WTC11 (cell line): ENCODE data around the gene HOXB5. TPM values are rescaled to one million over a fixed set of nuclear protein-coding genes. Genes with fewer than 3 reads are reported as not detected.

Experiments
- ATAC-seq: fragments of 200-7000 bp; cut with Tn5 transposase; 2 replicates; pipeline ENCODE4 v1.10.0; 2021; ENCODE audit warnings: mild to moderate bottlenecking, moderate library complexity
- CTCF ChIA-PET: fragments of 300-600 bp; sonication (Branson Sonifier 250); formaldehyde crosslinking; loops from one replicate; lab custom pipeline; 2021; ENCODE audit warnings: antibody characterized with exemption; lab: Charles Lee
- POLR2A ChIA-PET: fragments of 350-600 bp; sonication (Branson Sonifier 250); formaldehyde crosslinking; loops from one replicate; lab custom pipeline; 2021; ENCODE audit warnings: antibody characterized with exemption; lab: Charles Lee
- DNase-seq: peaks from one replicate; pipeline ENCODE4 v3.0.0; 2021; ENCODE audit warnings: low spot score
- H3K27ac Mint-ChIP-seq: 2 replicates; pipeline ENCODE4 v1.8.0; 2021; ENCODE audit warnings: mixed read lengths
- H3K27me3 Mint-ChIP-seq: 2 replicates; pipeline ENCODE4 v1.8.0; 2021; ENCODE audit warnings: low read depth, mild to moderate bottlenecking, moderate library complexity, mixed read lengths
- H3K36me3 Mint-ChIP-seq: 2 replicates; pipeline ENCODE4 v1.8.0; 2021; ENCODE audit warnings: mixed read lengths
- H3K4me1 Mint-ChIP-seq: 2 replicates; pipeline ENCODE4 v1.8.0; 2022; ENCODE audit warnings: mixed read lengths
- H3K4me3 Mint-ChIP-seq: 2 replicates; pipeline ENCODE4 v1.8.0; 2021; ENCODE audit warnings: mild to moderate bottlenecking, moderate library complexity, mixed read lengths
- H3K9me3 Mint-ChIP-seq: 2 replicates; pipeline ENCODE4 v1.8.0; 2021; ENCODE audit warnings: mixed read lengths
- ATF1 ChIP-seq: sonication (generic); formaldehyde crosslinking; IDR thresholded peaks from 2 replicates; pipeline ENCODE4 v1.8.1; 2023; ENCODE audit warnings: mild to moderate bottlenecking, moderate library complexity, missing genetic modification reagents
- ATF2 ChIP-seq: sonication (generic); formaldehyde crosslinking; IDR thresholded peaks from 2 replicates; pipeline ENCODE4 v1.8.1; 2022; ENCODE audit warnings: low read depth, missing genetic modification reagents, borderline replicate concordance
- CBFB ChIP-seq: sonication (generic); formaldehyde crosslinking; IDR thresholded peaks from 2 replicates; pipeline ENCODE4 v1.8.1; 2022; ENCODE audit warnings: mild to moderate bottlenecking, low read depth, missing genetic modification reagents
- CREM ChIP-seq: sonication (generic); formaldehyde crosslinking; IDR thresholded peaks from 2 replicates; pipeline ENCODE4 v1.8.1; 2022; ENCODE audit warnings: mild to moderate bottlenecking, missing genetic modification reagents, moderate library complexity
- FOXJ3 ChIP-seq: sonication (generic); formaldehyde crosslinking; IDR thresholded peaks from 2 replicates; pipeline ENCODE4 v1.9.0; 2021; ENCODE audit warnings: missing genetic modification reagents, mild to moderate bottlenecking, borderline replicate concordance
- FOXP1 ChIP-seq: sonication (generic); formaldehyde crosslinking; IDR thresholded peaks from 2 replicates; pipeline ENCODE4 v1.8.0; 2022; ENCODE audit warnings: missing genetic modification reagents, mild to moderate bottlenecking, moderate library complexity, borderline replicate concordance
- KAT7 ChIP-seq: sonication (generic); formaldehyde crosslinking; IDR thresholded peaks from 2 replicates; pipeline ENCODE4 v1.8.1; 2023; ENCODE audit warnings: missing genetic modification reagents, mild to moderate bottlenecking, borderline replicate concordance
- OVOL2 ChIP-seq: fragments of 250-450 bp; sonication (Bioruptor Pico); IDR thresholded peaks from 2 replicates; pipeline ENCODE4 v1.9.0; 2021; ENCODE audit warnings: mild to moderate bottlenecking, borderline replicate concordance
- PRRX2 ChIP-seq: fragments of 250-450 bp; sonication (Bioruptor Pico); IDR thresholded peaks from 2 replicates; pipeline ENCODE4 v1.8.0; 2021; ENCODE audit warnings: mild to moderate bottlenecking
- RORB ChIP-seq: fragments of 250-450 bp; sonication (Bioruptor Pico); IDR thresholded peaks from 2 replicates; pipeline ENCODE4 v1.9.0; 2021; ENCODE audit warnings: mild to moderate bottlenecking
- TCF7 ChIP-seq: sonication (generic); formaldehyde crosslinking; IDR thresholded peaks from 2 replicates; pipeline ENCODE4 v1.8.0; 2022; ENCODE audit warnings: mild to moderate bottlenecking, low read depth, missing genetic modification reagents, moderate library complexity
- USF1 ChIP-seq: sonication (generic); formaldehyde crosslinking; IDR thresholded peaks from 2 replicates; pipeline ENCODE4 v1.8.0; 2022; ENCODE audit warnings: mild to moderate bottlenecking, missing genetic modification reagents
- ZNF219 ChIP-seq: sonication (generic); formaldehyde crosslinking; IDR thresholded peaks from 2 replicates; pipeline ENCODE4 v1.8.0; 2023; ENCODE audit warnings: missing genetic modification reagents, mild to moderate bottlenecking, borderline replicate concordance
- ZNF425 ChIP-seq: fragments of 250-450 bp; sonication (Bioruptor Pico); conservative IDR thresholded peaks from 2 replicates; pipeline ENCODE4 v1.9.0; 2021; ENCODE audit warnings: mild to moderate bottlenecking
- ZNF532 ChIP-seq: fragments of 250-450 bp; sonication (Bioruptor Pico); IDR thresholded peaks from 2 replicates; pipeline ENCODE4 v1.9.0; 2021; ENCODE audit warnings: mild to moderate bottlenecking, borderline replicate concordance
- total RNA-seq: library from RNA; stranded (reverse); gene quantifications from 3 replicates; pipeline ENCODE4 v1.2.3, GENCODE V29; 2021
- TF ChIP-seq, protein P1 (sequence below): sonication (generic); formaldehyde crosslinking; conservative IDR thresholded peaks from 2 replicates; pipeline ENCODE4 v1.8.1; 2023; ENCODE audit warnings: mild to moderate bottlenecking, low read depth, missing genetic modification reagents, moderate library complexity

The HOXB5 gene
- total RNA-seq, 1 experiment from 2014 or later = not detected

DNA sequence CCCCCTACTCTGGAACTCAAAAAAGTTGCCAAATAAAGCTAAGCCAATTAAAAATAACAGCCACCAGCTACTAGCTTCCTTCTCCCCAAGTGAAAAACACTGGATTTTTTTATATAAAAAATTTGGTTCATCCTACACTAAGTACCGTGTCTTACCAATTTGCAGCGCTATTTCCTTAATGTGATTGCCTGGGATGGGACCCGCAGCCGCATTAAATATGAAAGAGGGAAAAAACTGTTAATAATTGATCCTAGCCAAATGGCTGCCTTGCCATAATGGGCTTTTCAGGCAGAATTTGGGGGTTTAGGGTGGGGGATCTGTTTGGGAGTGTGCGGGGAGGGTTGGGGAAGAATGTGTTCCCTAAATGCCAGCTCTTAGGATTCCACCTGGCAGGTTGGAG lies 30.5 kb upstream of the HOXB5 start:
- no peaks in the 10 kb centered on the region for H3K9me3 Mint-ChIP-seq
- no peak for TF ChIP-seq ZNF219 (CRISPR knock-in tag)
- no peak for TF ChIP-seq ATF1
- TF ChIP-seq CREM (CRISPR knock-in tag) = no peak
- no peak for TF ChIP-seq OVOL2 (CRISPR knock-in tag)
- no peak for TF ChIP-seq KAT7 (CRISPR knock-in tag)
- no peak for TF ChIP-seq FOXJ3 (CRISPR knock-in tag)
- H3K4me1 Mint-ChIP-seq = peaks cover 20% of the 10 kb centered on the region
- H3K4me3 Mint-ChIP-seq = no peak overlapping the region
- ChIA-PET POLR2A (no interaction called here), CTCF (interaction anchor here (1.3 to 3.5 kb wide), 3 partner anchors 12 to 31 kb away, joined by 3 to 54 read pairs (median 3); no protein-coding TSS in a partner anchor)
- no peak for DNase-seq
- no peak overlapping the region for H3K27ac Mint-ChIP-seq
- H3K27me3 Mint-ChIP-seq = peaks cover 100% of the 10 kb centered on the region; the same call in 1 of the 2 replicates
- H3K36me3 Mint-ChIP-seq = no peaks in the 10 kb centered on the region
- ATAC-seq = no peak

DNA sequence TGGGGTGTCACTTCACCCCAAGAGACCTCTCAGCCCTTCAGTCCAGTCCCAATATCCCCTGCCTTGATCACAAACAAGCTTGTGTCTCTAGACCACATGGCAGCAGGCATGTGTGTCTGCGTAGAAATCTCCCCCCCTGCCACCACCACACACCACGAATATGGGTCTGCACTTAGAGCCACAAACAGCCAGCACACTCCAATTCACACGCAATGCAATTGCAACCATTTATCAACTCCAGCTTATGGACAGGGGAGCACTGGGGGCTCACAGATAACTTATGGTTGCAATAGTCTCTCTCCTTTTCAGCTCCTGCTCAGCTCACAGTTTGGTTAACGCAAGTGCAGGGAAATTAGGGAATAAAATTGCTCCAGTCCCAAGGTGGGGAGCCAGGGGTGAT lies 30.0 kb upstream of the HOXB5 start:
- Mint-ChIP-seq H3K27ac (no peak overlapping the region), H3K4me3 (no peak overlapping the region), H3K36me3 (no peaks in the 10 kb centered on the region), H3K4me1 (peaks cover 24% of the 10 kb centered on the region), H3K9me3 (no peaks in the 10 kb centered on the region), H3K27me3 (peaks cover 100% of the 10 kb centered on the region; the same call in 1 of the 2 replicates)
- CTCF ChIA-PET = interaction anchor here (1.1 to 4.1 kb wide), 5 partner anchors 13 to 395 kb away, joined by 3 to 27 read pairs (median 3); no protein-coding TSS in a partner anchor
- POLR2A ChIA-PET = no interaction called here
- TF ChIP-seq, protein P1, sequence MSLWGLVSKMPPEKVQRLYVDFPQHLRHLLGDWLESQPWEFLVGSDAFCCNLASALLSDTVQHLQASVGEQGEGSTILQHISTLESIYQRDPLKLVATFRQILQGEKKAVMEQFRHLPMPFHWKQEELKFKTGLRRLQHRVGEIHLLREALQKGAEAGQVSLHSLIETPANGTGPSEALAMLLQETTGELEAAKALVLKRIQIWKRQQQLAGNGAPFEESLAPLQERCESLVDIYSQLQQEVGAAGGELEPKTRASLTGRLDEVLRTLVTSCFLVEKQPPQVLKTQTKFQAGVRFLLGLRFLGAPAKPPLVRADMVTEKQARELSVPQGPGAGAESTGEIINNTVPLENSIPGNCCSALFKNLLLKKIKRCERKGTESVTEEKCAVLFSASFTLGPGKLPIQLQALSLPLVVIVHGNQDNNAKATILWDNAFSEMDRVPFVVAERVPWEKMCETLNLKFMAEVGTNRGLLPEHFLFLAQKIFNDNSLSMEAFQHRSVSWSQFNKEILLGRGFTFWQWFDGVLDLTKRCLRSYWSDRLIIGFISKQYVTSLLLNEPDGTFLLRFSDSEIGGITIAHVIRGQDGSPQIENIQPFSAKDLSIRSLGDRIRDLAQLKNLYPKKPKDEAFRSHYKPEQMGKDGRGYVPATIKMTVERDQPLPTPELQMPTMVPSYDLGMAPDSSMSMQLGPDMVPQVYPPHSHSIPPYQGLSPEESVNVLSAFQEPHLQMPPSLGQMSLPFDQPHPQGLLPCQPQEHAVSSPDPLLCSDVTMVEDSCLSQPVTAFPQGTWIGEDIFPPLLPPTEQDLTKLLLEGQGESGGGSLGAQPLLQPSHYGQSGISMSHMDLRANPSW = no peak
- TF ChIP-seq USF1 (CRISPR knock-in tag) = no peak
- no peak for TF ChIP-seq ATF2
- no peak for TF ChIP-seq TCF7 (CRISPR knock-in tag)
- DNase-seq (no peak), ATAC-seq (no peak)

GRCh38 chr17:48622857-48623256 lies 29.3 kb upstream of the HOXB5 start:
- H3K36me3 Mint-ChIP-seq = no peaks in the 10 kb centered on the region
- H3K27ac Mint-ChIP-seq = no peak overlapping the region
- no peak for ATAC-seq
- H3K27me3 Mint-ChIP-seq = peaks cover 100% of the 10 kb centered on the region; the same call in 1 of the 2 replicates
- H3K4me1 Mint-ChIP-seq = peaks cover 29% of the 10 kb centered on the region
- ChIA-PET POLR2A (no interaction called here), CTCF (interaction anchor here (1.1 to 4.1 kb wide), 6 partner anchors 14 to 394 kb away, joined by 3 to 27 read pairs (median 3); no protein-coding TSS in a partner anchor)
- H3K9me3 Mint-ChIP-seq = no peaks in the 10 kb centered on the region
- H3K4me3 Mint-ChIP-seq = no peak overlapping the region
- DNase-seq = no peak
- TF ChIP-seq PRRX2 (CRISPR knock-in tag) (no peak), USF1 (CRISPR knock-in tag) (no peak), ZNF532 (no peak), FOXP1 (CRISPR knock-in tag) (no peak), RORB (no peak), ZNF425 (CRISPR knock-in tag) (no peak), CBFB (CRISPR knock-in tag) (no peak)
- TF ChIP-seq, protein P1 = no peak
